Transverse colon (tissue), 4 donors: Measurements from ENCODE around the gene IFT88.

ENCODE experiments used
- EP300 ChIP-seq: sonication (generic); formaldehyde crosslinking; IDR thresholded peaks from one replicate; pipeline ENCODE4 v1.6.1; 2017; ENCODE audit warnings: antibody characterized with exemption, low read depth
- POLR2A ChIP-seq: fragments of 450-650 bp; IDR thresholded peaks from one replicate; pipeline ENCODE4 v1.6.1; 2016; ENCODE audit warnings: antibody characterized with exemption, mild to moderate bottlenecking, moderate library complexity
- POLR2AphosphoS5 ChIP-seq, 3 donors: sonication (generic); formaldehyde crosslinking; IDR thresholded peaks; one replicate each; pipeline ENCODE4 v1.6.1; 2016; ENCODE audit warnings: antibody characterized with exemption in 3 of 3
- TF ChIP-seq, protein P1 (sequence below), 5 experiments: fragments of 200-600 bp in 3 of 5; fragments of 450-650 bp in 2 of 5; sonication (generic) in 3 of 5; IDR thresholded peaks; 1 replicate in 2 of 5; 2 replicates in 3 of 5; pipeline ENCODE4 v1.5.1; 2016 to 2017; ENCODE audit warnings: antibody characterized with exemption in 5 of 5, inconsistent platforms in 3 of 5, mild to moderate bottlenecking in 2 of 5, moderate library complexity in 1 of 5

DNA sequence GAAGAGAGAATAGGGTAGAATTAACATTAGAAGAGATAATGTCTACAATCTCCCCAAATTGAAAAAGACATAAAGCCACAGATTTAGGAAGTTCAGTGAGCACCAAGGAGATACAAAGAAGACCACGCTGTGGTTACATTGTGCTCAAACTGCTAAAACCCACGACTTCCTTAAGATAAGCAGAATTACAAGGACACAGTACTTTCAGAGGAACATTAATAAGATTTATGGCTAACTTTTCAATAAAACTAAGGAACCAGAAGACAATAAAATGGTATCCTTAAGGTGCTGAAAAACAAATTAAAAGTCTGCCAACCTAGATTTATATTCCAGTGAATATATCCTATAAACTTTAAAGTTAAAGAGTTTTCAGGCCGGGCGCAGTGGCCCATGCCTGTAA, 129.1 kb downstream of the IFT88 start:
- TF ChIP-seq, protein P1, sequence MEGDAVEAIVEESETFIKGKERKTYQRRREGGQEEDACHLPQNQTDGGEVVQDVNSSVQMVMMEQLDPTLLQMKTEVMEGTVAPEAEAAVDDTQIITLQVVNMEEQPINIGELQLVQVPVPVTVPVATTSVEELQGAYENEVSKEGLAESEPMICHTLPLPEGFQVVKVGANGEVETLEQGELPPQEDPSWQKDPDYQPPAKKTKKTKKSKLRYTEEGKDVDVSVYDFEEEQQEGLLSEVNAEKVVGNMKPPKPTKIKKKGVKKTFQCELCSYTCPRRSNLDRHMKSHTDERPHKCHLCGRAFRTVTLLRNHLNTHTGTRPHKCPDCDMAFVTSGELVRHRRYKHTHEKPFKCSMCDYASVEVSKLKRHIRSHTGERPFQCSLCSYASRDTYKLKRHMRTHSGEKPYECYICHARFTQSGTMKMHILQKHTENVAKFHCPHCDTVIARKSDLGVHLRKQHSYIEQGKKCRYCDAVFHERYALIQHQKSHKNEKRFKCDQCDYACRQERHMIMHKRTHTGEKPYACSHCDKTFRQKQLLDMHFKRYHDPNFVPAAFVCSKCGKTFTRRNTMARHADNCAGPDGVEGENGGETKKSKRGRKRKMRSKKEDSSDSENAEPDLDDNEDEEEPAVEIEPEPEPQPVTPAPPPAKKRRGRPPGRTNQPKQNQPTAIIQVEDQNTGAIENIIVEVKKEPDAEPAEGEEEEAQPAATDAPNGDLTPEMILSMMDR (IDR thresholded peaks at IDR 0.05): no peak
- no peak for TF ChIP-seq POLR2A
- TF ChIP-seq POLR2AphosphoS5 (IDR thresholded peaks at IDR 0.05): no peak
- TF ChIP-seq EP300: no peak
